HFF-Myc (cell line): Measurements from ENCODE around the gene KRT2.

ENCODE experiments used
- DNase-seq: peaks from one replicate; pipeline ENCODE4 v3.0.0-alpha.2; 2011; ENCODE audit warnings: low read depth; ENCODE audit errors: extremely low read depth
- H3K4me3 ChIP-seq: replicated peaks from 2 replicates; pipeline ENCODE4 v1.5.1; 2011; ENCODE audit warnings: low read depth, mild to moderate bottlenecking, control low read depth, low read length
- TF ChIP-seq, protein P1 (sequence below): IDR thresholded peaks from 2 replicates; pipeline ENCODE4 v1.5.1; 2012; ENCODE audit warnings: mild to moderate bottlenecking, low read depth, low read length, control low read depth; ENCODE audit errors: missing control alignments

KRT2 gene

DNA sequence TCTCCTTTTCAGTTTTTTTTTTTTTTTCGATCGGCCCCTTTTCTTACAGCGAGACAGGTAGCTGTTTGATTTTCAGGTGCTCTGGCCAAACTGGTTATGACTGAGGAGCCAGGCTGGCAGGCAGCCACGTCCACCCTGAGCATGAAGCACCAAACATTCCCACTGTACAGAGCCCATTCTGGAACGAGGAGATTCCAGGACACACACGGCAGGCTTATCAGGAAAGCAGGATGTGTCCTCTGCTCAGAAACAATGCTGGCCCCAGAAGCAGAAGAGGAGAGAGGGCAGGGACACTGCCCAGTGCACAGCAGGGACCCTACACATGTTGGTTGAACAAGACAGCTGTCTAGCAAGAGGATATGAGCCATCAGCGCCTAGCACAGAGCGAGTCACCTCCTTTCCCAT, 3.7 kb upstream of the KRT2 start:
- H3K4me3 ChIP-seq = no peak overlapping the region
- TF ChIP-seq, protein P1, sequence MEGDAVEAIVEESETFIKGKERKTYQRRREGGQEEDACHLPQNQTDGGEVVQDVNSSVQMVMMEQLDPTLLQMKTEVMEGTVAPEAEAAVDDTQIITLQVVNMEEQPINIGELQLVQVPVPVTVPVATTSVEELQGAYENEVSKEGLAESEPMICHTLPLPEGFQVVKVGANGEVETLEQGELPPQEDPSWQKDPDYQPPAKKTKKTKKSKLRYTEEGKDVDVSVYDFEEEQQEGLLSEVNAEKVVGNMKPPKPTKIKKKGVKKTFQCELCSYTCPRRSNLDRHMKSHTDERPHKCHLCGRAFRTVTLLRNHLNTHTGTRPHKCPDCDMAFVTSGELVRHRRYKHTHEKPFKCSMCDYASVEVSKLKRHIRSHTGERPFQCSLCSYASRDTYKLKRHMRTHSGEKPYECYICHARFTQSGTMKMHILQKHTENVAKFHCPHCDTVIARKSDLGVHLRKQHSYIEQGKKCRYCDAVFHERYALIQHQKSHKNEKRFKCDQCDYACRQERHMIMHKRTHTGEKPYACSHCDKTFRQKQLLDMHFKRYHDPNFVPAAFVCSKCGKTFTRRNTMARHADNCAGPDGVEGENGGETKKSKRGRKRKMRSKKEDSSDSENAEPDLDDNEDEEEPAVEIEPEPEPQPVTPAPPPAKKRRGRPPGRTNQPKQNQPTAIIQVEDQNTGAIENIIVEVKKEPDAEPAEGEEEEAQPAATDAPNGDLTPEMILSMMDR = no peak
- DNase-seq = no peak

- no peak for DNase-seq
- H3K4me3 ChIP-seq = no peak overlapping the region
- TF ChIP-seq, protein P1 = no peak
These were observed 3.2 kb upstream of the KRT2 start for GRCh38 chr12:52655251-52655650.

DNA sequence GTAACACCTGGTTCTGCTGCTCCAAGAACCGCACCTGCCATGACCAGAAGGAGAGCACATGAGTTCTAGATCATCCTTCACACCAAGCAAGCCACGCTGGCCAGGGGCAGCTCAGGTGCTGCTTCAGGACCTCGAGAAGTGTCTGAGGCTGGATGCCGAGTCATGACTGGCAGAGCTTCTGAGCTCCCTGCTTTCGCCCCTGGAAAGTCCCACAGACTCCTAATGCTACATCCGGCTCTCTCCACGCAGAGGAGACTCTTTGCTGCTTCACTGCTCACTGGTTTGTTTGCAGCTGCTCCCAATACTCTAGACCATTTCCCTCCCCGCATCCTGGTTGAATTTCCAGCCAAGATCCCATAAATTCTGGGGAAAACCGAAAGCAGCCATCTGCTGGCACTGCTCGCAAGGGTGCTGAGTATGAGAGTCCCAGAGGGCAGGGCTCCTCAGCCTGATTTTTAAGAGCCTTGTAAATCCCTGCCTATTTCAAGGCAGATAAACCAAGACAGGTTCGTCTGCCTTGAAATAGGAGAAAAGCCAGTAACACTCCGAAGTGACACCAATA, 1.4 kb downstream of the KRT2 start:
- H3K4me3 ChIP-seq = no peak overlapping the region
- TF ChIP-seq, protein P1 = no peak
- peak; percentile 6 for DNase-seq

DNA sequence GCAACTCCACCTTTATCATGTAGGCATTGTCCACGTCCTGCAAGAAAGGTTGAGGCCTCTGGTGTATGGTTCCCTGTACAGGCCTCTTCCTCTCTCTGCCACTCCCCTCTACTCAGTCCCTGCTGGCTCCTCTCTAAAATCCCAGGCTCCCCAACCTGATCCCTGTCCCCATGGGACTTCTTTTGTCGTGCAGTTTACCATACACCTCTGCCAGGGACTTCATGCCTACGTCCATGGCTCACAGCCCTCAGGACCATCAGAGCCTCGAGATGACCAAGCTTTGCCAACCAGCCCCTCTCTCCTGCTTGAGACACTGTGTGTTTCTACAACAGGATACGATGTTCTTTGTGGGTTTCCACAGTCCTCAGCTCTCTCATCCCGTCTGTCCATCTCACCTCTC, 2.9 kb downstream of the KRT2 start:
- TF ChIP-seq, protein P1 = no peak
- no peak for DNase-seq

GRCh38 chr12:52648012-52648550, 3.9 kb downstream of the KRT2 start:
- H3K4me3 ChIP-seq = no peak overlapping the region
- no peak for DNase-seq
- TF ChIP-seq, protein P1 = no peak

More for the DNA sequence above, 2.9 kb downstream of the KRT2 start:
- H3K4me3 ChIP-seq = no peak overlapping the region

DNA sequence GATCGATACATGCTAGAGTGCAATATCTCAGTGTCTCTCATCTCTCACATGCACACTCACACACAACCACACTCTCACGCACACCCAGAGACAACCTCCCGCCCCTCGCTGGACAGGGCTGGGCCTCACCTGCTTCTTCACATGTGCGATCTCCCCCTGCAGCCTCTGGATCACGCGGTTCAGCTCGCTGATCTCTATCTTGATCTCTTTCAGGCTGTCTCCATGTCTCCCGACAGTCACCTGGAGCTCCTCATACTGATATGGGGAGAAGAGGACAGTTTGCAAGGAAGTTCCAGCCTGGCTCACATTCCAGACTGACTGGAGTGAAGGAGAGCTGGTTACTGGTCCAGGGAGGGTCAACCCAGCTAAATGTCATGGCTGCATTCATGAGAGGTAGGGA, 4.4 kb downstream of the KRT2 start:
- no peak overlapping the region for H3K4me3 ChIP-seq
- no peak for DNase-seq
- TF ChIP-seq, protein P1 = no peak

DNA sequence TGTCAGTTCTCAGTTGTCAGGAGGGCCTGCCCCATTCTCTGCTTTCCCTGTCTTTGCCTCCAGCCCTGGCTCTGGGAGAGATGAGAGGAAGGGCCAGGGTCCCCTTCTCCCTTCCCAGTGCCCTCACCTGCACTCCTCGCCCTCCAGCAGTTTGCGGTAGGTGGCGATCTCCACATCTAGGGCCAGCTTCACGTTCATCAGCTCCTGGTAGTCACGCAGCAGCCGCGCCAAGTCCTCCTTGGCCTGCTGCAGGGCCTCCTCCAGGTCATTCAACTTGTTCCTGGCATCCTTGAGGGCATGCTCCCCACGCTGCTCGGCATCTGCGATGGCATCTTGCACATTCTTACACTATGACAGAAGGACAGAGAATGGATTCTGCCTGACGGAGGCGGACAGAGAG, 5.4 kb downstream of the KRT2 start:
- DNase-seq = no peak
- TF ChIP-seq, protein P1 = no peak
- H3K4me3 ChIP-seq = no peak overlapping the region
